NCI-H526 (cell line): Measurements from ENCODE around the gene SETBP1.

Experiments
- DNase-seq, 2 experiments: peaks; one replicate each; lab custom pipeline; 2025; lab: John Stamatoyannopoulos, UW

SETBP1 gene

DNA sequence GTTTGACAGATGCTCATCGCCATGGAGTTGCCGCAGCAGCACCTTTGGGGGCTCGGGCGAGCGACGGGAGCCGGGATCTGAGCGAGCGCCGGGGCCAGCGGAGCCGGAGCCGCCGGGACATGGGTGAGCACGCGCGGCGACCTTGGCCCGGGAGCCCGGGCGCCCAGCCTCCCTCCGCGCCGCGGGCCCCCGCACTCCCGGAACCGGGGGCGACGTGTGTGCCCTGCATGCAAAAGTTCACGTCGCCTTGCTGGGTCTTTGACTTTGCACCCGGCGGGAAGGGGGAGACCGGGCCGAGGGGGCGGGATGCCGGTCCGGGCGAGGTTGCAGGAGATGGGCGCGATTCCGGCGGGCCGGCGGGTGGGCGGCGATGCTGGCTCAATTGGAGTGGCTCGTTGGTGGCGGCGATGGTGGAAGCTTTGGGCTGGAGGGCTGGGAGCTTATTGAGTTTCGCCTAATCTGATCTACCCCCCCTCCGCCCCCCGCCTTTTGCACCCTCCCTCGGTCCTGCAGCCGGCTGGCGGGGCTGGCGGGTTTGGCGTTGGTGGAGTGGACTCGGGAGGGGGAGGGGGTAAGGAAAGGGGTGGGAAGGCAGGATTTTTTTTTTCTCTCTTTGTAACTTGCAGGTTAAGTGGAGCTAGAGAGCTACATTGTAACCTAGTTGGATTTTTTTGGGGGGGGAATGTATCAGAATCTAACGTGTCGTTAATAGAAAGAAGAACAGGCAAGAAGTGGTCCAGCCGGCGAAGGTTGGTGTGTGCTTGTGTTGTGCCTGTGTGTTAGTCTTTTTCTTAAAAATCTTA is at the start of gene SETBP1:
SETBP1 (plus strand) TSS at position 616 of the 803 bp plus-strand sequence. CDS start 20,459 bp downstream, outside the sequence.
- peak; percentile 39 to 77 for DNase-seq

DNA sequence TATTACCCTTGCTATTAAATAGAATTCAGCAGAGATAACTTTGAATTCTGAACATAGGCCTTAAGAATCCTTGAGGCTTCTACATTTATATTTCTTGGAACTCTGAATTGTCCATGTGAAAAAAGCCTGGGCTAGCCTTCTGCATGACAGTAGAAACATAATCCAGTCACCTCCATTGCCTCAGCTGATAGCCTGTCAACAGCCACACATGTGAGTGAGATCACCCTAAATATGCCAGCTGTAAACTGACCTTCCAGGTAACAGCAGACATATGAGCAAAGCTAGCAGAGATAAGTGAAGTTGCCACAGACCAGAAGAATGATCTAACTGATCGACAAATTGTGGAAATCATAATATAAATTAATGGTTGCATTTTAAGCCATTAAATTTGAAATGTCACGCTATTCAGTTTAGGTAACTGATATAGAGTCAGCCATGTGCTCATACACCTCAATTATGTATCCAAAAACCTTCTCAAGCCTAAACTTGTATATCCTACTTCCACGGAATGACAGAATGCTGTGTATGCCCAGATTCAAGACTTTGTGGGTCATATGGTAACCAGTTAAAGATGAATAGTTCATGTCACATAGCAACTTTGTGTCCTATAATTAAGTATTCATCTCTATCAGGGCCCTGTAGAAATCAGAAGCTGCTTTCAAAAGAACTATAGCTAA is 48.1 kb upstream of the SETBP1 start:
- DNase-seq: no peak

DNA sequence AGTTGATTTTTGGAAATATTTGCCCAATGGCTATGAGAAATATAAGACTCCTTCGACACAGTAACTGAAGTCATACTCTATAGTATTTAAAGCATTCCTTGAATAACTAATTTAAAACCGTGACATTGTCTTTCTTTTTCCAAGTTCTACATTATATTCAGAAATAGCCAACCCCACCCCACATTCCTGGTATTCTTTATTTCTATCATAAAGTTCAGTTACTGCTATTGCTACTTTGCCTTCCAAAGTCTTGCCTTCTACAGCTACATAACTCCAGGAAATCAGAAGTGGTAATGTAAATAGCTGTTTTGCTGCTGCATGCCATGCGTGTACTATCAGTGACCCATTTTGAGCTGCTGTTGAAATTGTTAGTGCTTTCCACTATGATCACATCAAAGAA is 45.1 kb upstream of the SETBP1 start:
- DNase-seq: no peak

DNA sequence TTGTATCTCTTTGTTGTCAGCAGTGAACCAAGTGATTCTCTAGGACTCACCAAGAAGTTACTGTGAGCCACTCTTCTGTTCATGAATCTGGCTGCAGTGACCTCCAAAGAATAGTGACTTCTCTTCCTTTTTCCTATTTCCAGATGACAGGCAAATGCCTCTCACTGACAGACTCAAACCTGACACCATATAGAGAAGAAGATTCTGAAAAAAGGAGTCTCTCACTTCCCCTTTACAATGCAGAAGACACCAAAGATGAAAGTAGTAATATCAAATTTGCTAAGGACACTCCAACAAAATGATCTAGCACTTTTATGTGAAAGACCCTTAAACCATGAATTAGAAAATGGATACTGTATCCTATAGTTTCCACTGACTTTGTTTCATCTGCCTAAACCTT is 44.4 kb upstream of the SETBP1 start:
- no peak for DNase-seq

DNA sequence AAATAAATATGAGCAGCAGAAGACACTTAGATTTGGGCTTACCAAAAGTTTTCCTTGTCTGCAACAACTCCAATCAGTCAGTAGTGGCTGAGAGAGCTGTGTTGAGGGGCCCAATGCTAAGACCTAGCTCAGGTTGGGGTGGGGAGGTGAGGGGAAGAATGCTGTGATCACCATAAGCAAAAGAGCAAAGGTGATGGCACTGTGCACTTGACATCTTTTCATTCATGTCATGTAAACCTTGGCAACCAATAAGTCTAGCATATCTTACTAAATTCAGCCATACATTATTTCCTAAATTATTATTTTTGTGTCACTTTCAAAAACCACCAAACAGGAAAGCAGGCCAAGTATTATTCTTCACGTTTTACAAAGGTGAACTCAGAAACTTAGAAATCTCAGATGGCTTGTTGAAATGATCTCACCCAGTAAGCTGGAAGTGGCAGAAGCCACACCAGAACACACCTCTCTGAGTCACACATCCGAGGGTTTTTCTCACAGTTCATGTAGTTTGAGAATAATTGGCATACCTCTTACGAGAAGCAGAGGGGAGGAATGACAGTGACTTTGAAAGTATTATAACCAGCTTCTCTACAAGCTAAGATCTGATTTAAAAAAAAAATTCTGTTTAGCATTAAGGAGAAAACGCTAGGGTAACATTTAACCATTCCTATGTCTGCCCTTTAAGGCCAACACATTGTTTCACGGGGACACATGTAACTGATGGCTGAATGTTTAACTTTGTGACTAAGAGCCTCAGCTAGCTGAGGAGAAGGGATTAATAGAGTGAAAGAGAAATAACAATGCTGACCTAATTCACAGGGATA is 43.3 kb upstream of the SETBP1 start:
- no peak for DNase-seq

DNA sequence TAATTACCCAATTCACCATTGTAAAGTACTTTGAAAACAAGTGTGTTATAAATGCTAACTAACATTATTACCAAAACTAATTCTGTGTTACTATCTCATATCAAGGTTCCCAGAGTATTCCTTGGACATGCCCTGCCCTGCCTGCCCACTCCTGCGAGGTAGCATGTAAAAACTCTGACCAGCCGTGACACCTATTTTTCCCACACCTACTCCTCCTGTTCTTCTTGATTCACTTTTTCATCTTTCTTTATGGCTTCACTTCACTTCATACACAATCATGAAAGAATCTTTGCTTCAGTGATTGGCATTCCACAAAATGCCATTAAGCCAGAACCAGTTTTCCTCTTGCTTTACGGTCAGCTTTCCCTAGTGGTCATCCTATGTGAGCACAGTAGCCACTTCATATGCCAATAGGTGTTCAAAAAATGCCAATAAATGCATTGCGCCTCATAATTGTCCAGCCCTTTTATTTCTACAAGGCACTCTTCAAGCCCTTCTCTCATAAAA is 42.6 kb upstream of the SETBP1 start:
- no peak for DNase-seq

DNA sequence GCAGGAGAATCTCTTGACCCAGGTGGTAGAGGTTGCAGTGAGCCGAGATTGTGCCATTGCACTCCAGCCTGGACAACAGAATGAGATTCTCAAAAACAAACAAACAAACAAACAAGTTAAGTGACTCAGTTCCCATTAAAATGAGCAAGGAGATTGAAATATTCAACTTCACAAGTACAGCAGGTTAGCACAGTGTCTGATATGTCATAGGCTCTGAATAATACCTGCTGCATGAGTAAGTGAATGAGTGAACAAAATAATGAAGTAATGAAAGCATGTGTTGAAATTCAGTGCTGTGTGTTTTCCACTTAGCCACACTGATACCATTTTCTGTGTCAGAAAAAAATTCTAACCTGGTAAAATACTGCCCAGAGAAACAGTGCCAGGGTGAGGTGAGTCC is 41.9 kb upstream of the SETBP1 start:
- DNase-seq: no peak

DNA sequence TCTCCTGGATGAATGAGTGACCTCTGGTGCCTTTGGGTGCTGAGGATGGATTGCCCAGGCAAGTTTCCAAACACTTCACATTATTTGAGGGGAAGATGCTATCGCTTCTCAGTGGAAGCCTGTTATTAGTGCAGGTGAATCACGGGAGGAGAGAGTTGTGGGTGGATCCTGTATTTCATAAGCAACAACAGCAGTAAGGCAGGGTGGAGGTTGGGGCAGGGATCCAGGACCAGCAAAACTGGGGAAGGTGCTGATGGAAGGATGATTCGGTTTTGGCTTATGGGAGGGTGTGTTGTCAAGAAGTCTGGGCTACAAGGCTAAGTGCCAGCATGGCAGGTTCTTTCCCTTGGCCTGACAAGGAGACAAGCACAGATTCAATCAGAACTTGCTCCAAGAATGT is 37.7 kb upstream of the SETBP1 start:
- no peak for DNase-seq

DNA sequence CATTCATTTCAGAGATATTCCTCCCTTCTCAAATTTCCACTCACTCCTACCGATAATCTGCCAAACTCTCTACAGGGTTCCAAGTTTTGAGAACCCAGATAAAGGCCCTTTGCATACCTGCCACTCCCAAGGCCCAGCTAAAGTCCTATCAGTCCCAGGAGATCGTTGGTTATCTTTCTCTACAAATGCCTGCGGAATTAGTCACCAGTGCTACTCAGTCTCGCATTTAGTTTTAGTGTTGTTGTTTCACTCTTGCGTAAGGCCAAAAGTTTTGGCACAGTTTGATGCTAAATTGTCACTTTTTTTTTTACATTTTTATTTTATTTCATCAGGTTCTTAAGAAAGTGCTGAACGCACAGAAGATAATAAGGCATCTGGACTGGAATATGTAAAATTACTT is 29.2 kb upstream of the SETBP1 start:
- no peak for DNase-seq

DNA sequence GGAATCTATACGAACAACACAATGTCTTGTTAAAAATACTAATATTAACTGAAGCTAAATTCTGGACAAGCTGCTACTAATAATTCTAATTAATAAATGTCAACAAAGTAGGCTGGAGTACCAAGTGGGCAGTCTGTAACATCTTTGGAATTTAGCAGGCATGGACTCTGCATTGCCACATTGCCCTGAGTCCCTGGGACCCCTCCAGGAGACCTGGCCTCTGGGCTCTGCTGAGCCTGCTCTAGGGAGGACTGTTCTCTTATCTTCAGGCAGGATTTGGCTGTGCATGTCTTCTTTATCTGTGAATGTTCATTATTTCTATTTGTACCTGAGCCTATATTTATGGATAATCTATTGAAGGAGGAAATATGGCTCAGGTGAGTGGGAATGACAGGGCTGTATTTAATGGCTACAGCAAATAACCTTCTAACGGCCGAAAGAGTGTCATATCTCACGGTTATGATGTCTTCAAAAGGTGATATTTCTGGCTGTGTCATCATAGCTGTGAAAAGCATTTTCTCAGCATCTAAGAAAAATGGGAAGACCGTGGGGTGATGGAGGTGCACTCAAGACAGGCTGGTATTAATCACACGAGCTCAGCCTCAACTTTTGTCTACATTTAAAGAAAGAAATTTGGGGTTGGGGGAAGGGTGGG is 28.6 kb upstream of the SETBP1 start:
- no peak for DNase-seq

DNA sequence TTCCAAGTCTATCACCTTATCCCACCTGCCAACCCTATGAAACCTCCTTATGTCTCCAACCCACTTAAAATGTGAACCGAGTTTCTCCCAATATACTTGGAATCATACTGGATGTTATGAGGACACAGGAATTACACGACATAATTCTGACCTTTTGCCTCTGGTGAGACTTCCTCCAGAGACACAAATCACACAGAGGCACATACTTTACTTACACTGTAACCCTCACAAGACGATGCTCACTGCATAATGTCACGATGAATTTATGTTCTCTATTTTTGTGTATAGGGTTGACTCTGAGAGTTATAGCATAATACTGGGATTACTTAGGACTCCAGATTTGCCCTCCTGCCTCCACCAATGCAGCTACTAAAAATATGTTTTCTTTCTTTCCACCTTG is 28.0 kb upstream of the SETBP1 start:
- no peak for DNase-seq

DNA sequence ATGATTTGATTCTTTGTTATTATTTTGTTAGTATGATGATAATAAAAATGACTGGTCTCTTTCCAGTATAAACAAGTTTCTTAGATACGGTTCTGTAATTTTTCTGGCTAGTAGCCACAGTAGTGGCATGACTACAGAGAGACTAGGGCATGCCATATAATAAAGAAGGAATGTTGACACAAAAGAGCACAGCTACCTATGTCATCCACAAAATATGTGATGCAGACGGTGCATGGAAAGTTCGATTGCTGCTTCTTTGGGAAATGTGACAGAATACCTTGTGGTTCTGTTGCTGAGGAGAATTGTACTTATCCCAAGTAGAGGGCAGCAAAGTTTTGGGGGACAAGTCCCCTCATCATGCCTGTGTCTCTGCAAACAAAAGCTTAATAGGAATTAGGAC is 26.1 kb upstream of the SETBP1 start:
- no peak for DNase-seq

DNA sequence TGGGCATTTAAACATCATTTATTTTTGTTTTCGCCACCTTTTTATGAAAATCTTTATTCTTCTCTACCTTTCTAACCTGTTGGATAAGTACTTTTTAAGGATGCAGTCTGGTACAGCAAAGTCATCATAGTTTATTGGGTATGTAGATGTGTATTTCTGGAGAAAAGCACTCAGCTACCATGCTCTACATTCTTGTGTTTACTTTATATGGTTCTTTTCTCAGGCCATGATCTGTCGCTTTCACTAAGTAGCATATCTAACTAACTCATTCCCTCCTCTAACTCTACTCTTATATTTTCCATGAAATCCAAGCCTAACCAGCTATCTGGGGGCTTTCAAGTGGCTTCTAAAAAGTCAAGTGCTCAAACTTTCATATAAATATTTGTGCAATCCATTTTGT is 25.3 kb upstream of the SETBP1 start:
- DNase-seq: no peak

DNA sequence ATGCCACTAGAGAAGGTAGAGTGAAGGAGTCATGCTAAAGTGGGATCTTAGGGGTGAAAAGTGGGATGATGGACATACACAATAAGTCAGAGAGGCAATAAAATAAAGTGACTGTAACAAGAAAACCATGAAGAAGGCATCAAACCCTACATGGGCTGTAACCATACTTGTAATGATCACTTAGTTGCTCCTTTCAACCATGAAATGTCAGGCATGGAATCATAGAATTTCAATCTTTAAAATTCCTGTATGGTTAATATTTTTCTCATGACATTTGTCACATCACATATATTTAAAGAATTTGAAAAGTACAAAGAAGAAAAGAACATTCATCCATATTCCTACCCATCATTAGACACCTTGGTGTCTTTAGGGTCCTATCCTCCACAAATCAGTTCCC is 20.9 kb upstream of the SETBP1 start:
- DNase-seq: no peak

DNA sequence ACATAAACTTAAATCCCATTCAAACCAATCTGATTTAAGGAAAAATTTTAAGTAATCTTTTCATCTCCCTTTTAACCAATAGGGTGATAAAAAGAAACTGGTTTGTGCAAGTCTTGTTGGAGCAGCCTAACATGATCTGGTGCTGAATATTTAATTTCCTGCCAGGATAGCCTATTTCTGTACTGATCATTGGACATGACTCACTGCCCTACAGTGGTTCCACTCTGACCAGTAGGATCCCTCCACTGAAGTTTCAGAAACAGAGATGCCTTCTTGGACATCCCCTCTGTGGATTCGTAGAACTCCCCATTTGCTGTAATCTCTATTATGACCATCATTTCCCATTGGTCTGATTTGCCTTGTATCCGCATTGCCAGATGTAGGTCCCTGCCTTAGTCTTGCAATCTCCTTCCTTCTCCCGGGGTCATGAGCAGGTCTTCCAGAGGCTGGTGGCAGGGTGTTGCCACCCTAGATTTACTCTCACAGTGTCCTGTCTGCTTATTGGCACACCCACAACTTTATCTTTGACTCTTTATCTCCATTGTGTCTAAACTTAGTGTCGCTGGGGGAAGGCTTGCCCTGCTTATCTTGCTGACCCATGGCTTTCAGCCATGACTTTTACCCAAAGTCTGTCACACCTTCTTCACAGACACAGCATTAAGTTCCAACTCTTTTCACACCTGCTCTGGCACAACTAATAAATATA is 12.3 kb upstream of the SETBP1 start:
- no peak for DNase-seq

DNA sequence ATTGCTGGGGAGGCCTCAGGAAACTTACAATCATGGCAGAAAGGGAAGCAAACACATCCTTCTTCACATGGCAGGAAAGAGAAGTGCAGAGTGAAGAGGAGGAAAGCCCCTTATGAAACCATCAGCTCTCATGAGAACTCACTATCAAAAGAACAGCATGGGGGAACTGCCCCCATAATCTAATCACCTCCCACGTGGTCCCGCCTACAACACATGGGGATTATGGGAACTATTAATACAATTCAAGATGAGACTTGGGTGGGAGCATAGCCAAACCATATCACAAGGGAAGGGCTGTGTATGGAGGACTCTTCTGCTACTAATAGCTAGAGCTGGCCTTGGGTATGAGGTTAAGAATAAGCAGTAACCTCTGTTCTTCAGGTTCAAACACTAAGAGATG is 8.8 kb upstream of the SETBP1 start:
- no peak for DNase-seq

DNA sequence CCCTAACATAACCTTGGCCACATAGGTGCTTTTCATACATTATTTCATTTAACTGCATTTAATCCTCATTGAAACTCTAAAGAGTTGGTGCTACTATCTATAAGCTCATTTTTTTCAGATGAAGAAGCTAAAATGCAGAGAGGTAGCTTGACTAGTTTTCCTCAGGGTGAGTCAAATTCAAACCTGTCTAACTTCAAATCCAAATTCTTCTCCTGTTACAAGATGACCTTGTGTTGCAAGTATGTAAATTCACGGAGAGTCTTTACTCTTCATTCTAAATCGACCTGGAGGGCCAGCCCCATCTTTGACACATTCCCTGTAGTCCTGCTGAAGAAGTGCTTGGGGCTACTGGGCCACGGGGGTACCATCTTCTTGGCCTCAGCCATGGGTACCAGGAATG is 8.2 kb upstream of the SETBP1 start:
- no peak for DNase-seq

DNA sequence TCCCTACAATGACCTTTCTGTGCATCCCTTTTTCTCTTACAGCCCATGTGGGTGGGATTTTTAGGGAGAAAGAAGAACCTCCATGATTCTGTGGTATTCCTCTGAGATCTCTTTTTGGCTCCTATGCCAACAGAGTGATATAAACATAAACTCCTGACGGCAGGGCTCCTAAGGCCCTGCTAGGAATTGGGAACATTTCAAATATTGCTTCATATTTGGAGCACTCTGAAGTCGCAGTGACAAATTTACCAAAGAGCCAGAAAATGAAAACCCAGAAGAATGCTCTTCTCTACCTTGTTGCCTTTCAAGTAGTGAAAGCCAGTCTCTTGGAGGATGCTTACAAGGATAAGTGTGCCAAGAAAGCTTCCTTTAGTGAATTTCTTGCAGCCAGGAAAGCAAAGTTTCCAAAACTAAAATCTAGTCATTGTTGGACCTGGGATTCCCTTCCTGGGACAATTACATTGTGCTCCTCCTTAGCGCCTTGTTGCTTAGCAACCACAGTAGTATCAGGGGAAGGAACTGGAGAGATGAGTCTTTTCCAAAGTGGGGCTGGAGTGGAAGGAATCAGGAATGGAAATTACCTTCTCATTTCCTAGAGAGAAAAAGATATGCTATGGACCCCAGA is 7.3 kb upstream of the SETBP1 start:
- DNase-seq: no peak

DNA sequence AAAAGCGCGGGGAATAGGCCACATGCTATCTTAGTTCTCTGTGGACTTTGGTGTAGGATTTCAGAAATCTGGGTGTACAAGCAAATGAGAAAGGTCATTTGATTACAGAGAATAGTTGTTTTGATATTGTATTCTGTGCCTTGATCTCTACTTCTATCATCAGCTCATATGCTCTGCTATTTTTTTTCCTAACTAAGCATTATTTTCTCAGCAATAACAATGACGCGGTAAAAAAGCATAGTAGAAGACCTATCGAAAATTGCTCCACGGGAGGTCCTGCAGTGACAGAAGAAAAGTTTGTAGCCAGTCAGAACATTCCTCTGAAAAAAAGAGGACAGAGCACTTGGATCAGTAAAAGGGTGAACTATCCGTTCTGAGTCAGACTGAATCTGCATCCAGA is 2.8 kb upstream of the SETBP1 start:
- DNase-seq: peak in 1 of 2 experiments; percentile 32

DNA sequence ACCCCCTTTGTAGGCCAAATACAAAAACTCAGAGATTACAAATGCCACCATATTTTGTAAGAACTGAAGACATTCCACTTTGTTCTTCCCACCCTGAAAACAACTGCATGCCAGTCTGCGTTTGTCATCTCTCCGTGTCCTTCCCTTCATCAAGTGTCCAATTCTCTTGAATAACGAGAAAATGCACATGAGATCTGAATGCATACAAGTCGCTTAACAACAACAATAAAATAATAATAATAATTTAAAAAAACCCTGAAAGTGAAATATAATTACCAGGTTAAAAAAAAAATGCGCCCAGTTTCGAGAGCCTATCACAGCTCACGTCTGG is 2.0 kb upstream of the SETBP1 start:
- no peak for DNase-seq
